IMR-90 (cell line): ENCODE measurements around the gene DOCK7.

ENCODE experiments used
- CEBPB ChIP-seq: IDR thresholded peaks from 2 replicates; pipeline ENCODE4 v1.6.1; 2012; ENCODE audit warnings: low read depth, low read length, improper control_type of control experiment
- CTCF ChIP-seq: conservative IDR thresholded peaks from 2 replicates; pipeline ENCODE4 v1.5.1; 2012; ENCODE audit warnings: mild to moderate bottlenecking, low read depth, low read length, improper control_type of control experiment
- POLR2A ChIP-seq: IDR thresholded peaks from 2 replicates; pipeline ENCODE4 v1.6.1; 2012; ENCODE audit warnings: mild to moderate bottlenecking, low read depth, low read length
- RAD21 ChIP-seq: IDR thresholded peaks from 2 replicates; pipeline ENCODE4 v1.6.1; 2012; ENCODE audit warnings: low read length, improper control_type of control experiment
- RCOR1 ChIP-seq: IDR thresholded peaks from 2 replicates; pipeline ENCODE4 v1.6.1; 2012; ENCODE audit warnings: mild to moderate bottlenecking, low read length, improper control_type of control experiment; ENCODE audit not compliant: insufficient replicate concordance

GRCh38 chr1:62720946-62721554 lies 32.9 kb upstream of the DOCK7 start:
- TF ChIP-seq RCOR1 (no peak), CTCF (no peak), POLR2A (no peak), RAD21 (no peak), CEBPB (no peak)
